Endodermal cell (in vitro differentiated cells): ENCODE measurements around the gene FCAR. TPM values are rescaled to one million over a fixed set of nuclear protein-coding genes. Genes with fewer than 3 reads are reported as not detected.
"Not testable (repeated sequence)": the region's sequence is repeated elsewhere in the genome, so short reads cannot be mapped to it uniquely, and the experiment has no call there.

ENCODE experiments used
- DNase-seq: peaks from one replicate; pipeline ENCODE4 v3.0.0-alpha.2; 2017
- H3K27ac ChIP-seq: 2 replicates; pipeline ENCODE4 v1.5.1; 2013; ENCODE audit warnings: mild to moderate bottlenecking, low read depth, low read length, moderate library complexity
- H3K27me3 ChIP-seq: 2 replicates; pipeline ENCODE4 v1.6.1; 2013; ENCODE audit warnings: mild to moderate bottlenecking, low read length, moderate library complexity; ENCODE audit not compliant: insufficient read depth, control insufficient read depth, poor library complexity, severe bottlenecking
- H3K36me3 ChIP-seq: 2 replicates; pipeline ENCODE4 v1.7.0; 2013; ENCODE audit warnings: mild to moderate bottlenecking, low read length, moderate library complexity; ENCODE audit not compliant: control insufficient read depth, insufficient read depth
- H3K4me1 ChIP-seq: one replicate; pipeline ENCODE4 v1.7.0; 2013; ENCODE audit warnings: low read length; ENCODE audit not compliant: control insufficient read depth, insufficient read depth
- H3K4me3 ChIP-seq: 2 replicates; pipeline ENCODE4 v1.5.1; 2013; ENCODE audit warnings: mild to moderate bottlenecking, low read length, moderate library complexity
- H3K9ac ChIP-seq: 2 replicates; pipeline ENCODE4 v1.6.1; 2013; ENCODE audit warnings: mild to moderate bottlenecking, low read length, moderate library complexity; ENCODE audit not compliant: poor library complexity, severe bottlenecking; ENCODE audit errors: extremely low read depth
- H3K9me3 ChIP-seq: 2 replicates; pipeline ENCODE4 v1.6.1; 2013; ENCODE audit warnings: mild to moderate bottlenecking, low read length, moderate library complexity; ENCODE audit not compliant: control insufficient read depth
- H3K27ac Mint-ChIP-seq: 2 replicates; pipeline ENCODE4 v1.8.0; 2020; ENCODE audit warnings: mixed read lengths
- H3K27me3 Mint-ChIP-seq: 2 replicates; pipeline ENCODE4 v1.8.0; 2021; ENCODE audit warnings: mild to moderate bottlenecking, mixed read lengths; ENCODE audit not compliant: insufficient read depth
- H3K36me3 Mint-ChIP-seq: 2 replicates; pipeline ENCODE4 v1.8.0; 2020; ENCODE audit warnings: low read depth, mixed read lengths
- H3K4me1 Mint-ChIP-seq: 2 replicates; pipeline ENCODE4 v1.8.0; 2020; ENCODE audit warnings: mixed read lengths
- H3K4me3 Mint-ChIP-seq: 2 replicates; pipeline ENCODE4 v1.8.0; 2020; ENCODE audit warnings: mild to moderate bottlenecking, moderate library complexity, mixed read lengths
- H3K9me3 Mint-ChIP-seq: 2 replicates; pipeline ENCODE4 v1.8.0; 2020; ENCODE audit warnings: mild to moderate bottlenecking, mixed read lengths
- CTCF ChIP-seq: fragments of 200-600 bp; sonication (generic); conservative IDR thresholded peaks from 2 replicates; pipeline ENCODE4 v1.5.0; 2021; ENCODE audit warnings: antibody characterized with exemption, mild to moderate bottlenecking
- WGBS, 2 experiments: methylation state at CpG; one replicate each; pipeline versions ENCODE4 v1.1.5 to v1.1.7; 2013; ENCODE audit warnings: missing lambda C conversion rate in 2 of 2, mixed read lengths in 1 of 2; ENCODE audit not compliant: insufficient coverage in 1 of 2, insufficient read length in 1 of 2; 5-methylcytosine and 5-hydroxymethylcytosine counted together
- total RNA-seq, 2 donors: library from RNA; stranded (reverse); fragmentation: NEBNext Ultra II Directional in 1 of 2; extraction: Animal tissue kit (Norgen Biotek cat#: 25700) in 1 of 2; gene quantifications; 2 replicates in 1 of 2; 3 replicates in 1 of 2; pipeline ENCODE4 v1.2.1, GENCODE V29; 2021

The FCAR gene
- total RNA-seq, 2 donors from 2014 or later = not detected

GRCh38 chr19:54851353-54851752 lies 22.7 kb upstream of the FCAR start:
- 79 to 94% methylated on average over 7 of the region's 7 CpGs for WGBS, 2 experiments

GRCh38 chr19:54855241-54855640 lies 18.8 kb upstream of the FCAR start:
- H3K27ac ChIP-seq, H3K27me3 Mint-ChIP-seq, H3K4me1 Mint-ChIP-seq, H3K9ac ChIP-seq, H3K9me3 ChIP-seq, H3K36me3 Mint-ChIP-seq, H3K4me3 Mint-ChIP-seq, H3K4me3 ChIP-seq, H3K4me1 ChIP-seq, H3K27me3 ChIP-seq, H3K36me3 ChIP-seq, DNase-seq, H3K27ac Mint-ChIP-seq: not testable (repeated sequence)
- peaks cover 76% of the 10 kb centered on the region for H3K9me3 Mint-ChIP-seq
- WGBS, 2 experiments = 73 to 83% methylated on average over 1 of the region's 1 CpG

More at GRCh38 chr19:54851353-54851752, 22.7 kb upstream of the FCAR start:
- H3K4me1 Mint-ChIP-seq = no peaks in the 10 kb centered on the region
- H3K9ac ChIP-seq = no peak overlapping the region
- no peak overlapping the region for H3K4me3 Mint-ChIP-seq
- no peak overlapping the region for H3K27ac ChIP-seq
- no peak for DNase-seq
- H3K27ac Mint-ChIP-seq = no peak overlapping the region
- TF ChIP-seq CTCF = no peak
- H3K9me3 Mint-ChIP-seq = peaks cover 88% of the 10 kb centered on the region
- no peaks in the 10 kb centered on the region for H3K36me3 Mint-ChIP-seq
- H3K27me3 Mint-ChIP-seq = no peaks in the 10 kb centered on the region
- H3K4me3 ChIP-seq = no peak overlapping the region
- peaks cover 10% of the 10 kb centered on the region for H3K9me3 ChIP-seq
- H3K36me3 ChIP-seq = no peaks in the 10 kb centered on the region
- no peaks in the 10 kb centered on the region for H3K27me3 ChIP-seq
- no peaks in the 10 kb centered on the region for H3K4me1 ChIP-seq

- H3K9me3 Mint-ChIP-seq = peaks cover 43% of the 10 kb centered on the region
- H3K27me3 Mint-ChIP-seq, H3K9ac ChIP-seq: not testable (repeated sequence)
Observed at GRCh38 chr19:54858476-54858875, 15.6 kb upstream of the FCAR start.

GRCh38 chr19:54859421-54859820 lies 14.6 kb upstream of the FCAR start:
- not testable (repeated sequence) for H3K9ac ChIP-seq, H3K4me1 Mint-ChIP-seq, H3K4me1 ChIP-seq, H3K36me3 ChIP-seq, H3K4me3 Mint-ChIP-seq, H3K27me3 ChIP-seq, H3K36me3 Mint-ChIP-seq, H3K27ac ChIP-seq, H3K27ac Mint-ChIP-seq, H3K4me3 ChIP-seq, H3K9me3 ChIP-seq, H3K27me3 Mint-ChIP-seq, DNase-seq
- H3K9me3 Mint-ChIP-seq = peaks cover 34% of the 10 kb centered on the region
- 57 to 79% methylated on average over 4 to 7 of the region's 7 CpGs for WGBS, 2 experiments

More at GRCh38 chr19:54858476-54858875, 15.6 kb upstream of the FCAR start:
- 40 to 83% methylated on average over 1 to 3 of the region's 3 CpGs for WGBS, 2 experiments
- H3K36me3 ChIP-seq, H3K4me1 ChIP-seq, H3K27ac Mint-ChIP-seq, H3K27me3 ChIP-seq, H3K9me3 ChIP-seq, H3K27ac ChIP-seq, DNase-seq, H3K36me3 Mint-ChIP-seq, H3K4me1 Mint-ChIP-seq, H3K4me3 ChIP-seq, H3K4me3 Mint-ChIP-seq: not testable (repeated sequence)

- not testable (repeated sequence) for H3K4me1 Mint-ChIP-seq, H3K4me1 ChIP-seq, H3K4me3 Mint-ChIP-seq, DNase-seq, H3K36me3 ChIP-seq, H3K27me3 ChIP-seq, H3K36me3 Mint-ChIP-seq, H3K27ac ChIP-seq, H3K4me3 ChIP-seq, H3K27ac Mint-ChIP-seq, H3K9me3 ChIP-seq, H3K9ac ChIP-seq
- WGBS, 2 experiments = no CpG with 5 or more reads among the region's 3 CpGs
- peaks cover 15% of the 10 kb centered on the region for H3K9me3 Mint-ChIP-seq
- H3K27me3 Mint-ChIP-seq = peaks cover 21% of the 10 kb centered on the region
Observed at GRCh38 chr19:54863459-54863858, 10.6 kb upstream of the FCAR start.
